GM19372 (cell line): ENCODE data around the gene CACNA1G.
A peak's percentile ranks its signal among the peaks of the same experiment; 100 is the strongest.

Source experiments
- ATAC-seq: cut with Tn5 transposase; IDR thresholded peaks from one replicate; pipeline ENCODE4 v1.9.1; 2021; ENCODE audit warnings: mild to moderate bottlenecking, low read depth, moderate library complexity; ENCODE audit not compliant: unreplicated experiment

CACNA1G gene

GRCh38 chr17:50547035-50547735 lies 13.3 kb upstream of the CACNA1G start, which contains the start of gene SPATA20:
TSS of gene SPATA20 (plus strand) at chr17:50547174. CDS start at chr17:50547209, 35 bp downstream.
- peak; percentile 64 for ATAC-seq

GRCh38 chr17:50547736-50548083 lies 12.8 kb upstream of the CACNA1G start:
- no peak for ATAC-seq

DNA sequence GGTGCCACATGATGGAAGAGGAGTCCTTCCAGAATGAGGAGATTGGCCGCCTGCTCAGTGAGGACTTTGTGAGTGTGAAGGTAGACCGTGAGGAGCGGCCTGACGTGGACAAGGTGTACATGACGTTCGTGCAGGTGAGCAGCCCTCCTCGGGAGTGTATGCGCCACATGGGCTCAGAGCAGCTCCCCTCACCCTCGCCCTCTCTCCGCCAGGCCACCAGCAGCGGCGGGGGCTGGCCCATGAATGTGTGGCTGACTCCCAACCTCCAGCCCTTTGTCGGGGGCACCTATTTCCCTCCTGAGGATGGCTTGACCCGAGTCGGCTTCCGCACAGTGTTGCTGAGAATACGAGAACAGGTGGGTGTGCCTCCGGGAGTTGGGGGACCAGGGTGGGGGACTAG lies 11.7 kb upstream of the CACNA1G start:
- no peak for ATAC-seq

DNA sequence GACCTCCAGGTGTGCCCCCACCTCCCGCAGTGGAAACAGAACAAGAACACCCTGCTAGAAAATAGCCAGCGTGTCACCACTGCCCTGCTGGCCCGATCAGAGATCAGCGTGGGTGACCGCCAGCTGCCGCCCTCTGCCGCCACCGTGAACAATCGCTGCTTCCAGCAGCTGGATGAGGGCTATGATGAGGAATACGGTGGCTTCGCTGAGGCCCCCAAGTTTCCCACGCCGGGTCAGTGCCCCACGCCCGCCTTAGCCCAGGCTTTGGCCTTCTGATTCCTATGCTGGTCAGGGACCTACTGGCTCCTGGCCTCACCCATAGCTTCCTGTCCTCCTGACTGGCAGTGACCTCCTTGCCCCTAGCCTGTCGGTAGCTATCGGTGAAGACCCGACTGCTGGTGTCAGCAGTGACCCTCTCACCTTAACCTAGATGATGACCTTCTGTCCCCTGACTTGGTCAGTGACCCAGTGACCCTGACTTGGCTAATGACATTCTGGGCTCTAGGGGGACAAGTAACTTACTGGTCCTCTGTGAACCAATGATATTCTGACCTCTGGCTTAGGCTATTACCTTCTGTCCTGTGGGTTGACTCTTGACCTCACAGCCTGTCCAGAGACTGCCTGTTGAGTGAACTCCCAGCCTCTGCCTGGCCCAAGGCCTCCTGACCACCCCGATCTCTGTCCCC lies 11.1 kb upstream of the CACNA1G start:
- ATAC-seq: no peak

DNA sequence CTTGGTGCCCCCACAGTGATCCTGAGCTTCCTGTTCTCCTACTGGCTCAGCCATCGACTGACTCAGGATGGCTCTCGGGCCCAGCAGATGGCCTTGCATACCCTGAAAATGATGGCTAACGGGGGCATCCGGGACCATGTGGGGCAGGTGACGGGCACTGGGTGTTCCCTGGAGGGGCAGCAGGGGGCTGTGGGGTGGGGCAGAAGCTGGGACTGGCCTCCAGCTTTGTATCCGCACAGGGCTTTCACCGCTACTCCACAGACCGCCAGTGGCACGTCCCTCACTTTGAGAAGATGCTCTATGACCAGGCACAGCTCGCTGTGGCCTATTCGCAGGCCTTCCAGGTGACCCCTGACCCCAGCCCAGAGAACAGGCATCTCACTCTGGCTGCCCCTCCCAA lies 10.5 kb upstream of the CACNA1G start:
- no peak for ATAC-seq

GRCh38 chr17:50550661-50551432 lies 9.7 kb upstream of the CACNA1G start:
- ATAC-seq: no peak

DNA sequence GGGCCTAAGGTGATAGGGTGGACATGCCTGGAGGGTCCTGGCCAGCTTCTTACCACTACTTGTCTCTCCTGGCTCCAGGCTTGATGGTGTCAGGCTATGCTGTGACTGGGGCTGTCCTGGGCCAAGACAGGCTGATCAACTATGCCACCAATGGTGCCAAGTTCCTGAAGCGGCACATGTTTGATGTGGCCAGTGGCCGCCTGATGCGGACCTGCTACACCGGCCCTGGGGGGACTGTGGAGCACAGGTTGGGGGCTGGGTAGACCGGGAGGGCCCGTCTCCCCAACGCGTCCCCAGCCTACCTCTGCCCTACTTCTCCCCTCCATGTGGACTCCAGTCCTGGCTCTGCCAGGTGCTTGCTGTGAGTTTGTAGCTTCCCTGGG lies 9.1 kb upstream of the CACNA1G start:
- ATAC-seq: no peak

GRCh38 chr17:50551884-50552283 lies 8.6 kb upstream of the CACNA1G start:
- ATAC-seq: no peak

DNA sequence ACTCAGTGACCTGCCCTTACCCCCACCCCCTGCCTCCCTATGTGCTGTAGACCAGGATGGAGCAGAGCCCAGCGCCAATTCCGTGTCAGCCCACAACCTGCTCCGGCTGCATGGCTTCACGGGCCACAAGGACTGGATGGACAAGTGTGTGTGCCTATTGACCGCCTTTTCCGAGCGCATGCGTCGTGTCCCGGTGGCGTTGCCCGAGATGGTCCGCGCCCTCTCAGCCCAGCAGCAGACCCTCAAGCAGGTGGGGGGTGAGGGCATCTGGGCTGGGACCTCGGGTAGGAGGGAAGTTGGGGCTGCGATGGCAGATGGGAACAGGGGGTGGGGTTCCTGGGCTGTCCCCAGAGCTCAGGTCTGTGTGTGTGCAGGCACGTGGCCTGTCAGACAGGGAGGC lies 6.3 kb upstream of the CACNA1G start:
- ATAC-seq: no peak

GRCh38 chr17:50556803-50557202 lies 3.7 kb upstream of the CACNA1G start:
- no peak for ATAC-seq

- ATAC-seq: no peak
Observed at GRCh38 chr17:50557630-50558029, 2.9 kb upstream of the CACNA1G start.

GRCh38 chr17:50558091-50558490 lies 2.4 kb upstream of the CACNA1G start:
- ATAC-seq: no peak

GRCh38 chr17:50558581-50558940 lies 2.0 kb upstream of the CACNA1G start:
- no peak for ATAC-seq

GRCh38 chr17:50558941-50559614 lies 1.4 kb upstream of the CACNA1G start:
- no peak for ATAC-seq

GRCh38 chr17:50559674-50560184 lies 786 bp upstream of the CACNA1G start:
- no peak for ATAC-seq

GRCh38 chr17:50560931-50561745 lies 623 bp downstream of the CACNA1G start:
- no peak for ATAC-seq

DNA sequence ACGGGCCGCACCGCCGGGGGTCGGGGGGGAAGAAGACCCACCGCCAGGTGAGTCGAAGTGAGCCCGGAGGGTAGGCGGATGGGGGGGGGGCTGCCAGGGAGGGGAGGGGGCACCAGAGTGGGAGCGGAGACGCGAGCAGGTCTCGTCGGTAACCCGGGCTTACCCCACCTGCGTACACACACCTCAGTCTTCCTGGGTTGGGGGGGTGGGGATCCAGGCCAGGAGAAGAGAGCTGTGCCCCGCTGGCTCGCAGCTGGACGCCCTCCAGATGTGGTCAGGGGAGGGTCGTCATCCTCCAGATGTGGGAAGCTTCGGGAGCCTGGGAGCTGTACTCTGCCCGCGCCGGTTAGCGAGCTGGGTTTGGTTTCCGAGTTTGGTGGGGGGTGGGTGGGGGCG lies 1.2 kb downstream of the CACNA1G start:
- no peak for ATAC-seq

GRCh38 chr17:50562242-50563091 lies 2.0 kb downstream of the CACNA1G start:
- no peak for ATAC-seq

DNA sequence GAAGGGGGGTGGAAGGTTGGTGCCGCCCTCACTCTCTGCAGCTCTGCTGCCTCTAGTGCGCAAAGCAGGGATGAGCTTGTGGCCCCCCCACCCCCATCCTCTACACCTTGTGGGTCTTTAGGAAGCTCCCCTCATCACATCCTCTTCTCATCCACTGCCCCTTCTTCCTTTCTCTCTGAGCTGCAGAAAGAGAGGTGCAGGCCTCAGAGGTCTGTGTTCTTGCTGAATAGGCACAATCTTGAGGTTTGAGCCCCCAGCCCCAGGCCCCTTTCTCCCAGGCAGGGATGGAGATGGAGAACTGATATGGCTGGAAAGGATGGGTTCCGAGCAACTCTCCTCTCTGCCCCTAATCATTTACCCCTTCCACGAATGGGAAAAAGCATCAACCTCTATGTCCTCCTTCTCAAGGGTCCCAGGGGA lies 2.6 kb downstream of the CACNA1G start:
- ATAC-seq: no peak
